SHP77 (cell line): ENCODE measurements around the gene POM121L12.

Experiments used
- DNase-seq, 2 experiments: peaks; one replicate each; lab custom pipeline; 2025; lab: John Stamatoyannopoulos, UW

The POM121L12 gene

DNA sequence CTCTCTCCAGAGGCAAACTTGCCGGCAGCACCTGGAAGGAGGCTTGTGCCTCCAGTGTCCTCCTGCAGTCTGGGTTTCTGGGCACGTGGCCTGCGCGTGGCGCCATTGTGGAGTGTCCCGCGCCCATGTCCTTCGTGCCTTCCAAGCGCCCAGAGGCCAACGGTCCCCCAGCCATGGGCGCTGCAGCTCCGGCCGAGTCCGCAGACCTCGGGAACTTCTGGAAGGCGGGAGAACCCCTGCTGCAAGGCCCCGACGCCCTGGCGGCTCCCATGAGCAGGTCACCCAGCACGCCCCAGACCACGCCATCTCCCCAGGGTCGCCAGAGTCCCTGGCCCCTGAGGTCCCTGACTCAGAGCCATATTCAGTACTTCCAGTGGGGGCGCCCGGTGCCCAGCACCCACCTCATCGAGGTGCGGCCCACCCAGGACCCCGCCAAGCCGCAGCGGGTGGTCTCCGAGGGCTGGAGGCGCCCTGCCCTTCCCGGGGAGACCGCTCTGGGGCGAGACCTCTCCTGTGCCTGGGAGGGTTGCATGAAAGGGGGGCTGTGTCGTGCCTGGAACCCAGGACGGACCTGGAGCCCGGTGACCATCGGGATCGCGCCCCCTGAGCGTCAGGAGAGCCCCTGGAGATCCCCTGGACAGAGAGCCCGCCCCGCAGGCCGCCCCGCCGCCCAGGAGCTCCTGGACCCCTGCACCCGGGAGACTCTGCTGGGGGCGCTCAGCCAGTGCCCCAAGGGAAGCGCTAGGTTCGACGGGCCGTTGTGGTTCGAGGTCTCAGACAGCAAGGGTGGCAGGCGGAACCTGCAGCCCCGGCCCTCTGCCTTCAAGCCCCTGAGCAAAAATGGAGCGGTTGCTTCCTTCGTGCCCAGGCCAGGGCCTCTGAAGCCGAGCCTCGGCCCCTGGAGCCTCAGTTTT is at the start of gene POM121L12:
Gene POM121L12 (plus strand): TSS at position 135 of the 914 bp plus-strand sequence. CDS start 39 bp downstream, at position 174.
- no peak for DNase-seq

DNA sequence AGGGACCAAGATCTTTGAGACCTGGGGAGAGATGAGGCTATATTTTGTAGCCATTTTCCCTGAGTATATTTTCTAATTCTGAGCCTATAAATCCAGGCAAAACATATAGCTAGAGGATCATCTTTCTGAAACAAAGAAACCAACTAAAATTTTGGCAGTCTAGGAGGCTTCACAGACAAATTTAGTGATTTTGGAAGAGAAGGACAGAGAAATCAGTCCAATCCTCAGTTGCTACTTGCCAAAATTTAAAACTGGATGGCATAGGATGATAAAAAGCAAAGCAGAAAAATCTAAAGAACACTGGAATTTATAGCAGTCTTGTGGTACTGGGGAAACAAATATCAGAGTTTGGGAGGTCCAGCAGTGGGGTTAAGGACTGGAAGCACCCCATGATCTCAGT is 43.4 kb upstream of the POM121L12 start:
- no peak for DNase-seq

DNA sequence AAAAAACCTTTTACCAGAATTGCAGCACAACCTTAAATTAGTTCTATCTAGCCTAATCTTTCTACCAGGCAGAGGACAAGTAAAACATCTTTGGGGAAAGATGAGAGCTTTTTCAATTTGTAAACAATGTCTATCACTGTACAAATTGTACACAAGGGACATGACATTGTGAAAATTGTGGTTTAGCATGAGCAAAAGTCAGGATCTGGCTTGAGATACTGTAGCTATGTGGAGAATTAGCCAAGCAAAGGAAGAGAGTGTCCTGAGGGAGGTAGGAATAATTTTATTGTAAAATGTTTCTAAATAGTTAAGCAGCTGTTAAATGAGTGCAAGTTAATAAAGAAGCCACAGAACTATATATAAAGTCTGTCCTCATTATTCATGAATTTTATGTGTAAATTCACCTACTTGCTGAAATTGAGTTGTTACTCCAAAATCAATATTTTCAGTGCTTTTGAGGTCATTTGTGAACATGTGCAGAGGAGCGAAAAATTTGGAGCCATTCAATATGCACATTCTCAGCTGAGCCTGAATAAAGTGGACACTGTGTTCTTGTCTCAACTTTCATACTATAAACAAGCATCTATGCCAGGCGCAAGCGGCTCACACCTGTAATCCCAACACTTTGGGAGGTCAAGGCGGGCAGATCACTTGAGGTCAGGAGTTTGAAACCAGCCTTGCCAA is 42.8 kb upstream of the POM121L12 start:
- DNase-seq, result no peak

DNA sequence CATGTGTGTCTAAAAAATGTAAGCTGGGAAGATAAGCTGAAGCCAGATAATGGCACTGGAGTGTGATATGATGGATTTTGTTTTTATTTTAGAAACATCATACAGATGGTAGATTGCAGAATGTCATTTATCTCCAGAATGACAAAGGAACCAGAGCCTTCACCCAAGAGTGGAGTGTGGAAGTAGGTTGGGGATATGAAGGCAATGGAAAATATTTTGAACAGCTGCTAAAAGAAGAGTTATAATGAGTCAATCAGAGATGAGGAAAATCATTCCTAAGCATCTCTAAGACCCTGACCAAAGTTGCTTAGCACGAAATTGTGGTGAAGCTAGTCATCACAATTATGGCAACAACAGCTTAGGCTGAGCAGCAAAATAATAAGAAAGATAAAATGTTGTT is 39.8 kb upstream of the POM121L12 start:
- DNase-seq, result no peak

DNA sequence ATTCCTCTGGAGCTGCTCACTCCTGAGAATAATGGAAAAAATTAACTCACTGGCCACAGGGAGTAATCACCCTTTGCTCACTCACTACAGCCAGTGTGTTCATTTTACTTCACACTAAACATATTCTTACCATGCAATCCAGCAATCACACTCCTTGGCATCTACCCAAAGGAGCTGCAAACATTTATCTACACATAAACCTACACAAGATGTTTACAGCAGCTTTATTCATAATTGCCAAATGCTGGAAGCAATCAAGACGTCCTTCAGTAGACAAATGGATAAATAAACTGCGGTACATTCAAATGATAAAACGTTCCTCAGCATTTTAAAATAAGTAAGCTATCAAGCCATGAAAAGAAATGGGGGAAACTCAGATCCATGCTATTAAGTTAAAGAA is 34.2 kb upstream of the POM121L12 start:
- DNase-seq, result no peak

DNA sequence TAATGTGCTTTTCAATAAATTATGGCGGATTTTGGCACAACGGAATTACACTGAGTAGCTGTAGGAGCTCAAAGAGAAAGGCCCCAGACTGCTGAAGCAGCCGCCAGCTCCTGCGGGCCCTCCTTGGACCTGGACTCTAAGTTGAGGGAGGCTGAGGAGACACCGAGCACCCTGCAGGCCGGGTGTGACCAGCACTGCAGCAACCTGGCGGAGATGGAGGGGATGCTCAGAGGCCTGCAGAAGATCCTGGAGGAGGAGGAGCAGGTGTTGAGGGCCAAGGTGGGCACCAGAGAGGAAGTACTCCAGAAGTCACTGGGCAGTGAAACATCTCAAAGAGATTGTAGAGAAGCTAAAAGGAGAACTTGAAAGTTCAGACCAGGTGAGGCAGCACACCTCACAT is 33.0 kb upstream of the POM121L12 start:
- DNase-seq, result no peak

DNA sequence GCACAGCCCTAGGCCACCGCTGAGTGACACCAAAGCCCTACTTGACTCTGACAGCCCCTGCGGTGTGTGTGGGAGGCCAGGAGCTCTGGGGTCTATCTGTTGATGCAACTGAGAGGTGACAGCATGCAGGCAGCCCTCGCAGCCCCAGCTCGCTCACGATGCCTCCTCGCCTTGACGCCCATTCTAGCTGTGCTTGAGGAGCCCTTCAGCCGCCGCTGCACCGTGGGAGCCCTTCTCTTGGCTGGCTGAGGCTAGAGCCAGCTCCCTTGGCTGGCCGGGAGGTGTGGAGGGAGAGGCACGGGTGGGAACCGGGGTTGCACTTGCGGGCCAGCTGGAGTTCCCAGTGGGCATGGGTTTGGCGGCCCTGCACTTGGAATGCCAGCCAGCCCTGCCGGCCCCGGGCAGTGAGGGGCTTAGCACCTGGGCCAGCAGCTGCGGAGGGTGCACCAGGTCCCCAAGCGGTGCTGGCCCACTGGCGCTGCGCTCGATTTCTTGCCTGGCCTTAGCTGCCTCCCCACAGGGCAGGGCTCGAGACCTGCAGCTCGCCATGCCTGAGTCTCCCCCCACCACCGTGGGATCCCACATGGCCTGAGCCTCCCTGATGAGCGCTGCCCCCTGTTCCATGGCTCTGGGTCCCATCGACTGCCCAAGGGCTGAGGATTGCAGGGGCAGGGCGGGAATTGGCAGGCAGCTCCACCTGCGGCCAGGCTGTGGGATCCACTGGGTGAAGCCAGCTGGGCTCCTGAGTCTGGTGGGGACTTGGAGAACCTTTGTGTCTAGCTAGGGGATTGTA is 31.6 kb upstream of the POM121L12 start:
- DNase-seq, result no peak

DNA sequence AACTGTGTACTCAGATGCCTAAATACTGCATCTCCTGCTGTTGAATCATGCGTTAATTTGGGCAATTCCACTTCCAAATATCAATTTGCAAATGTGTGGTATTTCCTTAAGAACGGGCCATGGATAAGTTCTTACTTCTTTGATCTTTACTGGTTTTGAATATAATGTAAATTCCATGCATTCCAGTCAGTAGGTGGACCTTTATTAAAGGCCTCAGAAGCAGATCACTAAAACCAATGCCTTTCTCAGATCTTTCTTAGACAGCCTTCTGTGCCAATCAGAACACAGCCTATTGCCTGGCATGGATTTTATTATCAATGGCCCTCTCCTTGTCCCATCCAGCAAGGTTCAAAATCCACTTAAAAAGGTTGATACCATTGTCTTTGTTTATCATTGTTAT is 21.5 kb upstream of the POM121L12 start:
- no peak for DNase-seq

DNA sequence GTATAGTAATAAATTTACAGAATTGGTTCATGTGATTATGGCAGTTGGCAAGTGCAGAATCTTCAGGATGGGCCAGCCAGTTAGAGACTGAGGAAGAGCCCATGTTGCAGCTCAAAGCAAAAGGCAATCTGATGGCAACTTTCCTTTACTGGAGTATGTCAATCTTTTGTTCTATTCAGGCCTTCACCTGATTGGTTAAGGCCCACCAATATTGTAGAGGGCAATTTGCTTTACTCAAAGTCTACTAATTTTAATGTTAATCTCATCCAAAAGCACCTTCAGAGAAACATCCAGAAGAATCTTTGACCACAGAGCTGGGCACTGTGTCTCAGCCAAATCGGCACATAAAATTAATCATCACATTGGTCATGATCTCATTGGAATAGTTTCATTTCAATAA is 20.0 kb upstream of the POM121L12 start:
- no peak for DNase-seq

DNA sequence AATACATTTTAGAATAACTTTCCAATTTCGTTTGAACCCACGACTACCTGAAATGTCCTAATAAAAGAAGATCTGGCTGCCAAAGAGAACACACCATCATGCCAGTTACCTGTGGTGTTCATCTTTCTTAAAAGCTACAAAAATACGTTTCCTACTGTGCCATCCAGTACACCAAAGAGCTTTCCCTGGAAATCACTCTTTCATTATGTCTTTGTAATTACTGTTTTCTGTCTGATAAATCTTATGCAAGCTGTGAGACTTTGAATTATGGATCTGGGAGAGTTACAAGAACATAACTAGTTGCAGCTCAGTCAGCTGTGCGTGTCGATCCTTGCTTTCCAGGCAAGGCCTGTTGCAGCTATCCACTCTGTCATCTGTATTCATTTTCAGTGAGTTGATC is 12.5 kb upstream of the POM121L12 start:
- no peak for DNase-seq

DNA sequence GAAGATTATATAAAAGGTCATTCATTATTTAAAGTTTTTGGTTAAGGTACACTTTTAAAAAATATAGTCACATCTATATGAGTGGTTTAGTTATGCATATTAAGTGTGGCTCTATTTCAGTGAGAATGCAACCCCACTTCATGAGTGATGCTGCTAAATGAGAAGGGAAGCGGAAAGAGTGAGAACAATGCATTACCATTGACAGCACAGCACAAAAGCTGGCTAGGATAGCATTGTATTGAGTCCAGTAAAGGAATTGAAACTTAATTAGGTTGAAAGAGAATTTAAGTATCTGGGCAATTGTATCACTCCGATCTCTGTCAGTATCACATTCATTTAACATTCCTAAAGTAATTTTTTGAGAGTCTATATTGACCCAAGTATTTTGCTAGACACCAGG is 13.2 kb downstream of the POM121L12 start:
- no peak for DNase-seq

DNA sequence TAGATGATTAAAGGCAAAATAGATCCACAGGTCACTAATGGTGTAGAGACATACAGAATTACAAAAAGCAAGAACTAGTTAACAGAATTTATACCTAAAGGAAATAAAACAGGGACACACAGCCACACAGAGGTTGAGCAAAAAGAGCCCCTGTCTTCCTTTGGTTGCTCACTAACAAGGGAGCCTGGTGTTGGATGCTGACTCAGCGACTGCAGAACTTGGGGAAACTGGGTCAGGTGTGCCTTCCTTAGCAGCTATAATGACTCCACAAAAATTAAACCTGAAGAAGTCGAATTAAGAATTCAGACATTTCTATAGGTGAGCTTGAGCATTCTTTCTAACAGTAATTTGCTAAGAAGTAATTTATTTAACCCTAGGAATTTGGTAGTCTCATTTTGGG is 15.0 kb downstream of the POM121L12 start:
- DNase-seq, result no peak

DNA sequence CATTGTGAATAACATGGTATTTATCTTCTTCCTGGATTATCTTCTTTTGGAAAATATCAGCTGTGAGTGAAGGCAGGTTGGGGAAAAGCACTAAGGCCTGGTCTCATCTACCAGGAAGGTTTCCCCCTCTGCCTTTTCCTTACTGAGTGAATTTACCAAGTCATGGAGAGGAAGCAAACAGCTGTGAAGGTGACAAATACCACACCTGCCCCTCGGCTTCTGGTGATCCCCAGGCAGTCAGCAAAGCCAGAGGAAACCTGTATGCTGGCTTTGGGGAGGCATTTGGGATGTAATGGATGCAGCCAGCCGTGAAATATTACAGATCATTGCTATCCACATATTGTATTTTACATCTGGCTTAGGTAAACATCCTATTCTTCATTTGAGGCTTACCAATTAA is 24.2 kb downstream of the POM121L12 start:
- DNase-seq, result no peak

DNA sequence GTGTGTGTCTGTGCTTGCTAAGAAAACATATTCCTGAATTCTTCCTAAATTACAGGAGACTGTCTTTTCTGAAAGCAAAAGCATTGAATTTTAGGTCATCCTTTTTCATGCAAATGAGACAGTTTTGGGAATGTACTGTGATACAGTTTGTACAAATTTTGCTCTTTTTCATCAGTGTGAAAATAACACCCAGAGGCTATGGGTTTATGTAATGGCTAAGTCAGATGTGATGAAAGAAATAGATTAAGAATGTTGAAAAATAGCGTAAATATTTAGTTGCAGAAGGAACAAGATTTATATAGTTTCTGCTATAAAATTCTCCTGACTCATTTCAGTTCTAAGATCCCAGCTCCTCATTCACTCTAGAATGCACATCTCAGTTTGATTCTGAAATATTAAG is 24.6 kb downstream of the POM121L12 start:
- DNase-seq, result no peak

DNA sequence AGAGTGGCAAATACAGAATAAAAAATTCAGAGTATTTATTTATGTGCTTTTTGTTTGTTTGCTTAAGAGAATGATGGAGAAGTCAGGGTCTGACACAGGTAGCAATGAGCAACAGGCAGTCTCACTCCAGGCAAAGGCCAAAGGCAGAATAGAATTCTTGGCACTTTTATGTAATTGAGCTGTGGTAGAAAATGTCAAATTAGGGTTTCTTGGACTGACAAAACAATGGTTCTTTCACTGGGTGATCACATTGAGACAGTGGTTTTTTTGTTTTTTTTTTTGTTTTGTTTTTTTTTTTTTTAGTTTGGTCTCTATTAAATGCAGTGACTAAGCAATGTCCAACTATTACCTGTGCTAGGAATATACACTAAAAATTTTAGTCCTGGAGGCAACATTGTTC is 27.4 kb downstream of the POM121L12 start:
- no peak for DNase-seq

DNA sequence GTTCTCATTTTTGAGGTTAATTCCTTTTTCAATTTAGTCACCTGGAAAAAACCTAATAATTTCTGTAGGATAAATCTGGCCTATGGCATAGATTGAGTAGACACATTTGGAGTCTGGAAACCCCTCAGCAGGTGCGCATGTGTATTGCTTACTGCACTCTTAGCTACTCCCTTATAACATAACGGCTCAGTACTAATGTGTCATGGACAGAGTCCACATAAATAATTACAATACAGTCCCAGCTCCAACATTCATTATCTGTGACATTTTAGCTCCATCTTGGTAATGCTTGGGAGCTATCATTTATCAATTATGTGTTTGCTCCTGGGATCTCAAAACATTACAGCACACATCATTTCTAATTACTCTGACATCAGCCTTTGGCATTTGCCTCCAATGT is 33.2 kb downstream of the POM121L12 start:
- no peak for DNase-seq

DNA sequence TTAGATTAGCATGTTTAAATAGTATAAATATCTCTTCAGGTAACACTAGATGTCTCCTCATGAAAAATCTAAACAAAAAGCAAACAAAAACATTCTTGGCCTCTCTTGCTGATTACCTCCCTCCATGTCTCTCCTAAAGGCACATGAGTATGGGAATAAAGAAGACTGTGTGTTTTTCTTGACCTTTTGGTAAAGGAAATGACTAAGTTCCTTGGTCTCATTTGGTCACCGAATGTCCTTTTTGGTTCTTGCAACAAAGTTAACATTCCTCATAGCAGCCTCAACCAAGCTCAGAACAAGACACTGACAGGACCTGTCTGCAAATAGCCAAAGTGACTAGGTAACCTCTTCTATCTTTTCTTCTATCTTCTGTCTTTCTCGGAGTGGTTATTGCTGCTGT is 35.5 kb downstream of the POM121L12 start:
- DNase-seq, result no peak
